Muscle of arm (tissue), 12 donors: Measurements from ENCODE around the gene ITCH. TPM values are rescaled to one million over a fixed set of nuclear protein-coding genes. Genes with fewer than 3 reads are reported as not detected.

Experiments used
- DNase-seq: peaks from one replicate; pipeline ENCODE4 v3.0.0-alpha.2; 2013
- polyA plus RNA-seq, 12 donors: library from polyadenylated mRNA; unstranded; fragments of 120-200 nt; gene quantifications; one replicate each; pipeline ENCODE4 v1.2.1, GENCODE V29; 2013; ENCODE audit not compliant: insufficient read length in 12 of 12

The ITCH gene
- polyA plus RNA-seq, 12 donors = 13.1 to 38.0 (median 31.3) TPM; not detected in 1

DNA sequence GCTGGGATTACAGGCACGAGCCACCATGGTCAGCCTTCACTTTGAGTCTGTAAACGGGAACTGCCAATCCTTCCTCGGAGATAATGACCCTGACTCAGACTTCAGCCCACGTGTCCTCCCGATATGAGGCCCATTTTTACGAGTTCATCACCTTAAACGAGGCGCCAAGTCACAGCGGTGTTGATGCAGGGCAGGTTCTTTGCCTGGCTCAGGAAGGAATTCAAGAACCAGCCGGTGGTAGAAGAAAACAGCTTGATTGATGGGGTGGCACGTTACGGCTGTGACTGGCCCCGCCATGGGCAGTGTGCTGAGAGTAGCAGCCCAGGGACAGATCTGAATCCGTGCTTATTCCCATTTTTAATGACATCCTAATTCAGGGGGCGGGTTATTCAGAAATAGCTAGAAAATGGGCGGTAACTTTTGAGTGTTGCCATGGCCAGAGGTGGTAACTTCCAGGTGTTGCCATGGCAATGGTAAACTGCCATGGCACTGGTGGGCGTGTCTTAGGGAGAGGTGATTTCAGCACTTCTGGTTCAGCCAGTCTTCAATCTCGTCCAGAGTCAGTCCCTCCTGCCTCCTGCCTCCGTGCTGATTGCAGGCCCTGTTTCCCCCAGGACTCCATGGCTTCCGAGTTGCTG lies 186.3 kb downstream of the ITCH start:
- DNase-seq = no peak

DNA sequence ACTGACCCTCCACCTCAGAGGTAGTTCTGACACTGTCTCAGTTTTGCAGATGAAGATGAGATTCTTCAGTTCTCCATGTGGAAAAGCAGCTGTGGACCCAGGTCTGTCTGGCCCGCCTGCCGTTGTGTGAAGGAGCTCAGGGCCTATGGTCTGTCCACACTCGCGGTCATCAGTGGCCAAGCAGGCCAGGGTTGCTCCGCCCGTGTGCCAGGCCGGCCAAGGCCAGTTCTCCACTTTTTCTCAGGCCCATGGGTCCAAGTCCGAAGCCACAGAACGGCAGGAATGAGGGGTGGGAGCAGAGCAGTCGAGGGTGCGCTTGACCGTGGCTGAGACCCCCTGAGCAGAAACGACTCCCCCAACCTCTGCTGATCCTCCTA lies 186.8 kb downstream of the ITCH start:
- DNase-seq = no peak

DNA sequence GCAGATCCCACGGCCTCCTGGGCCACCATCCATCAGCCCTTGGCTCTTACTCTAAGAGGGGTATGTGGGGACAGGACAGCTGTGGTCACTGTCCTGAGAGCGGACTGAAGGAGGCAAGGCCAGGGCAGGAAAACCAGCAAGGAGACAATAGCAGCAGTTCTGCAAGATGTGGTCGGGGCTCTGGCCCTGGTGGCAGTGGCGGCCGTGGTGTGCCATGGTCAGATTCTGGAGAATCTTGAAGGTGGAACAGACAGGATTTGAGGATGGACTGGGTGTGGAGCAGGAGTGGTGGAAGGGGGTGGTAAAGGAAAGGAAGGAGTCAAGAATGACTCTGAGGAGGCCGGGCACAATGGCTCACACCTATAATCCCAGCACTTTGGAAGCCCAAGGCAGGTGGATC lies 189.5 kb downstream of the ITCH start:
- DNase-seq = no peak

DNA sequence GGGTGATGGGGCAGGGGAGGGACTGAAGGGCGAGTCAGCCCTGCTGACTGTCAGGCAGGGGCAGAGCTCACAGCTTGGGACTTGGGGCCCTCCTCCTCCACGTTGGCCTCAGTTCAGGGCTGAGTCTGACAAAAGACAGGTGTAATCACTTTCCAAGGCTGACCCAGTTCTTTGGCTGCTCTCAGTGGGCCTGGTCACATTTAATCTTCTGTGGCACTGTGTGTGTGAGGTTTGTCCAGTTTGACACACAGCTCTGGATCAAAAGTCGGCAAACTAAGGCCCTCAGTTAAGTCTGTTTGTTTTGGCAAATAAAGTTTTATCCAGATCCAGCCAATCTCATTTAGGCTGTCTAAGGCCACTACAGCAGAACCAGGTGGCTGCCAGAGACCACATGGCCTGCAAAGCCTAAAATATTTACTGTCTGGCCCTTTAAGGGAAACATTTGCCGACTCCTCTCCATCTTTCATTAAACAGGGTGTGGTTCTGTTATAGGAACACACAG lies 190.3 kb downstream of the ITCH start:
- DNase-seq = no peak

DNA sequence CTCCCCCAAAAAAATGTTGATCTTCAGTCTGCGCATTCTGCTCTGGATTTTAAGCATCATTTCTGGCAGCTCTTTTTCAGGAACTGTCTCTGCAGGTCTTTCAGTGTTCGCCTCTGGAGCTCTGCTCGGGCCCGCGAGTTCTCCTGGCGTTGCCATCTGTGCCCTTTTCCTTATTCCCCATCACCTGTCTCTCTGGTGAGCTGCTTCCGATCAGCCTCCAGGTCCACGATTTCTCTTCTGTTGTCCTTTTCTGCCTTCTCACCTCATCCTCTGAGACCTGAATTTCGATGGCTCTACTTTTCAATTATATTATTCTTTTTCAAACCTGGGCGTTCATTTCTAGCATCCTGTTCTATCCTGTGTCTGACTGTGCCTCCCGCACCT lies 194.9 kb downstream of the ITCH start:
- no peak for DNase-seq

DNA sequence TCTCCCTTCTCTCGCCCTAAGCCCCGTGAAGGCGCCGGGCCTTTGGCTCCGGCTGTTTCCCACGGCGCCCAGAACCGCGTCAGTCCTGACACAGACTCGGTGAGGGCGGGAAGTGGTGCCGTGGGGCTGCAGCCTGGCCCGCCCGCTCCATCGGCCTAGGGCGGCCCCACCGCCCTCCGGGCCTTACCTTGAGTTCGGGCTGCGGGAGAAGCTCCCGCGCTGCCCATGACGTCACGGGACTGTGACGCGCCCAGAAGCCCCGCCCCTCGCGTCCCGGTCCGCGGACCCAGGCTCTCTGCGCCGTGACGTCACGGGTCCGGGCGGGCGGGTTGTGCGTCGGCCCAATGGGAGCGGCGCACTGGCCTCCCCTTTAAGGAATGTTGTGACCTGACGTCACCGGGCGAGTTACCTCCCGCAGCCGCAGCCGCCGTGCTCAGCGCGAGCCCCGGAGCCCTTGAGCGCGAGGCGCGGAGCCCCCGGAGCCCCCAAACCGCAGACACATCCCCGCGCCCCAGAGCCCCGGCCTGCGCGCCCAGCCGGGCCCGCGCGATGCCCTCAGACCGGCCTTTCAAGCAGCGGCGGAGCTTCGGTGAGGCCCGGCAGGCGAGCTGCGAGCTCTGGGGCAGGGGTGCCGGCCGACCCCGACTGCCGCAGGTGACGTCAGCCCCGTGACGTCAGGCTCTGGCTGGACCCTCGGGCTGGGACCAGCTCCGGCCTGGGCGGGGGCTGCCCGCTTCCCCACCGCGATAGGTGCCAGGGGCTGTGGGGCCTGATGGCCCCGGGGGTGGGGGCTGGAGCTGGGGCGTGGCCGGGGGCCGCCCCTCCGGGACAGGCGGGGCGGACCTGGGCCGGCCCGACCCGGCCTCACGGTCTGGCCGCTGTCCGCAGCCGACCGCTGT lies 195.5 kb downstream of the ITCH start, which contains the start of gene MAP1LC3A:
TSS of gene MAP1LC3A (plus strand) at position 399 of the 899 bp plus-strand sequence. CDS start at position 550, 151 bp downstream.
- peak; percentile 93 for DNase-seq

DNA sequence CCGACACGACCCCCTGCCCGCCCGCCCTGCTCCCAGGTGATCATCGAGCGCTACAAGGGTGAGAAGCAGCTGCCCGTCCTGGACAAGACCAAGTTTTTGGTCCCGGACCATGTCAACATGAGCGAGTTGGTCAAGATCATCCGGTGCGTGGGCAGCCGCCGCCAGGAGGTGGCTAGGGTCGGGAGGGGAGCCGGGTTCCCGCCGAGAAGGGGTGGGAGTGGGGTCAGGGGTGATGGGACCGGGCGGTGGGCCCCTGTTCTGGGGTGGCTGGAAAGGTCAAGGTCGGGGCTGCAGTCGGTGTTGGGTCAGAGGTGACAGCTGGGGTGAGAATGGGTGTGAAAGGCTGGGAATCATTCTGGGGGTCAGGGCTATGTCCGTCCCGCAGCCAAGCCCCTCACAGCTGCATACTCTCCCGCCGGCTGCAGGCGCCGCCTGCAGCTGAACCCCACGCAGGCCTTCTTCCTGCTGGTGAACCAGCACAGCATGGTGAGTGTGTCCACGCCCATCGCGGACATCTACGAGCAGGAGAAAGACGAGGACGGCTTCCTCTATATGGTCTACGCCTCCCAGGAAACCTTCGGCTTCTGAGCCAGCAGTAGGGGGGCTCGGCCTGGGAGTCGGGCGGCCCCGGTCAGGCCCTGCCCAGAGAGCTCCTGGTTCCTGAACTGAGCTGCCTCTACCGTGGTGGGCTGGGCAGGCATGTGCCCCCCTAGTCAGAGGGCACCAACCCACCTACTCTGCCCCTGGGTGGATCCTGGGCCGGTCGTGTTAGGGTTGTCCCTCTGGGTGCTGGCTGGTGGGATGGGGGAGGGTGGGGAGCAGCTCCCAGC lies 196.5 kb downstream of the ITCH start:
- DNase-seq = peak; percentile 18

DNA sequence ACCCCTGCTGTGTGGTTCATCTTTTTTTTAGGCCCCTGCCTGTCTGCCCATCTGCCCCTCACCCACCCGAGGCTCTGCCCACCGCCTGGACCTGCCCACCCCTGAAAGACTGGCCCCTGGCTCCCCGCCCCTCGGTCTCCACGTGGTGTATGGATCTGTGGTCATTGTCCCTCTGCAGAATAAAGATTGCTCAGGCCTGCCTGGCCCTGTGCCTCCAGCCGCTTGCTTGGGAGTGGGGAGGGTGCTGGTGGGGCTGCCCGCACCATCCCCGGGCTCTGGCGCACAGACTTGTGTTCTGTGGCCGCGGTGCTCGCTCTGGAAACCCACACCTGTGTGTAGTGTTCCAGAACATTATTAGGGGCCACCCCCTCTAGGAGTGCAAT lies 197.1 kb downstream of the ITCH start:
- no peak for DNase-seq

DNA sequence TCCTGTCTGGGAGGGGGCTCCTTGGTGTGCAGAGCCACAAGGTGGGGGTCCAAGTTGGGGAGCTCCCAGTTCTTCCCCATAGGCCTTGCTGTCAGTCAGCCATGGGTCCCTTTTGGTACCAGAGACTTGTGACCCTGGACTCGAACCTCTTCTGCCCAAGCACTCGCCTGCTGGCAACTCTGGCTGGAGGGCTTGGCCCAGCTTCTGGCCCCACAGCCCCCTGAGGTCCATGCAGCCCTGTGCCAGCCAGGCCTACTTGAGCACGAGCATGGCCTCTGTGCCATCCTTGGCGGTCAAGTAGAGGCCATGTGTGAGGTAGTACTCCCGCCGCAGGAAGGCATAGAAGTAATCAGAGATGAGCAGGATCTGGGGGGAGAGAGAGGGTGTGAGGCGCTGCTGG lies 197.5 kb downstream of the ITCH start:
- no peak for DNase-seq

Other genes with a start within 250 kb of the ITCH start
- gene ASIP, start 121.8 kb upstream of the ITCH start, polyA plus RNA-seq = 10 to 100 TPM in 1 of 12 donors, 1 to 10 TPM in 1, under 1 TPM in 6, not detected in 4; 0.21 to 10.2 (median 0.33) TPM
- gene AHCY, start 59.9 kb upstream of the ITCH start, polyA plus RNA-seq = 100 to 1,000 TPM in 11 of 12 donors, not detected in 1; 123 to 216 (median 175) TPM
- gene DYNLRB1, start 153.1 kb downstream of the ITCH start, polyA plus RNA-seq = 100 to 1,000 TPM in 11 of 12 donors, not detected in 1; 108 to 188 (median 121) TPM
- 10 to 100 TPM in 10 of 12 donors, not detected in 2; 12.6 to 30.7 (median 16.5) TPM for gene MAP1LC3A, start 195.4 kb downstream of the ITCH start, polyA plus RNA-seq